ENCODE results near the gene MOV10.

GRCh38 chr1:112688781-112689193 lies 14.3 kb downstream of the MOV10 start:
- TF ChIP-seq, protein P1, sequence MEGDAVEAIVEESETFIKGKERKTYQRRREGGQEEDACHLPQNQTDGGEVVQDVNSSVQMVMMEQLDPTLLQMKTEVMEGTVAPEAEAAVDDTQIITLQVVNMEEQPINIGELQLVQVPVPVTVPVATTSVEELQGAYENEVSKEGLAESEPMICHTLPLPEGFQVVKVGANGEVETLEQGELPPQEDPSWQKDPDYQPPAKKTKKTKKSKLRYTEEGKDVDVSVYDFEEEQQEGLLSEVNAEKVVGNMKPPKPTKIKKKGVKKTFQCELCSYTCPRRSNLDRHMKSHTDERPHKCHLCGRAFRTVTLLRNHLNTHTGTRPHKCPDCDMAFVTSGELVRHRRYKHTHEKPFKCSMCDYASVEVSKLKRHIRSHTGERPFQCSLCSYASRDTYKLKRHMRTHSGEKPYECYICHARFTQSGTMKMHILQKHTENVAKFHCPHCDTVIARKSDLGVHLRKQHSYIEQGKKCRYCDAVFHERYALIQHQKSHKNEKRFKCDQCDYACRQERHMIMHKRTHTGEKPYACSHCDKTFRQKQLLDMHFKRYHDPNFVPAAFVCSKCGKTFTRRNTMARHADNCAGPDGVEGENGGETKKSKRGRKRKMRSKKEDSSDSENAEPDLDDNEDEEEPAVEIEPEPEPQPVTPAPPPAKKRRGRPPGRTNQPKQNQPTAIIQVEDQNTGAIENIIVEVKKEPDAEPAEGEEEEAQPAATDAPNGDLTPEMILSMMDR (IDR thresholded peaks at IDR 0.05) = no peak
- TF ChIP-seq POLR2A (IDR thresholded peaks at IDR 0.05) (no peak), EP300 (IDR thresholded peaks at IDR 0.05) (no peak)
